Gastroesophageal sphincter (tissue), 3 donors: ENCODE measurements around the gene ARMH2.

Experiments used
- POLR2A ChIP-seq, 2 donors: fragments of 450-650 bp; IDR thresholded peaks; one replicate each; pipeline ENCODE4 v1.6.1; 2017; ENCODE audit warnings: antibody characterized with exemption in 2 of 2, mild to moderate bottlenecking in 2 of 2, moderate library complexity in 1 of 2
- TF ChIP-seq, protein P1 (sequence below), 4 experiments: fragments of 200-600 bp in 2 of 4; fragments of 450-650 bp in 2 of 4; sonication (generic) in 1 of 4; IDR thresholded peaks; one replicate each; pipeline ENCODE4 v1.5.1; 2017 to 2019; ENCODE audit warnings: antibody characterized with exemption in 4 of 4, mild to moderate bottlenecking in 2 of 4, moderate library complexity in 2 of 4

- TF ChIP-seq POLR2A (IDR thresholded peaks at IDR 0.05), result no peak
- TF ChIP-seq, protein P1, sequence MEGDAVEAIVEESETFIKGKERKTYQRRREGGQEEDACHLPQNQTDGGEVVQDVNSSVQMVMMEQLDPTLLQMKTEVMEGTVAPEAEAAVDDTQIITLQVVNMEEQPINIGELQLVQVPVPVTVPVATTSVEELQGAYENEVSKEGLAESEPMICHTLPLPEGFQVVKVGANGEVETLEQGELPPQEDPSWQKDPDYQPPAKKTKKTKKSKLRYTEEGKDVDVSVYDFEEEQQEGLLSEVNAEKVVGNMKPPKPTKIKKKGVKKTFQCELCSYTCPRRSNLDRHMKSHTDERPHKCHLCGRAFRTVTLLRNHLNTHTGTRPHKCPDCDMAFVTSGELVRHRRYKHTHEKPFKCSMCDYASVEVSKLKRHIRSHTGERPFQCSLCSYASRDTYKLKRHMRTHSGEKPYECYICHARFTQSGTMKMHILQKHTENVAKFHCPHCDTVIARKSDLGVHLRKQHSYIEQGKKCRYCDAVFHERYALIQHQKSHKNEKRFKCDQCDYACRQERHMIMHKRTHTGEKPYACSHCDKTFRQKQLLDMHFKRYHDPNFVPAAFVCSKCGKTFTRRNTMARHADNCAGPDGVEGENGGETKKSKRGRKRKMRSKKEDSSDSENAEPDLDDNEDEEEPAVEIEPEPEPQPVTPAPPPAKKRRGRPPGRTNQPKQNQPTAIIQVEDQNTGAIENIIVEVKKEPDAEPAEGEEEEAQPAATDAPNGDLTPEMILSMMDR (IDR thresholded peaks at IDR 0.05), result no peak
Measured at GRCh38 chr6:24825130-24825630, 26.5 kb upstream of the ARMH2 start.
